IMR-90 (cell line): Measurements from ENCODE around the gene IGDCC3. TPM values are rescaled to one million over a fixed set of nuclear protein-coding genes. Genes with fewer than 3 reads are reported as not detected.

Experiments used
- ATAC-seq: fragments of 200-7000 bp; cut with Tn5 transposase; 2 replicates; pipeline ENCODE4 v1.9.1; 2020; ENCODE audit warnings: low read depth, mild to moderate bottlenecking, moderate library complexity
- BruUV-seq: library from RNA; stranded (reverse); fragments of 400-500 nt; replicated peaks from 2 replicates; lab custom pipeline; 2021; lab: Mats Ljungman, UMichigan
- CTCF ChIA-PET: fragments of 300-600 bp; formaldehyde crosslinking; extraction: SDS; loops from one replicate; lab custom pipeline; 2021; ENCODE audit warnings: antibody characterized with exemption; lab: Yijun Ruan, JAX
- POLR2A ChIA-PET: fragments of 300-600 bp; sonication (Branson Sonifier 250); formaldehyde crosslinking; loops from one replicate; lab custom pipeline; 2022; ENCODE audit warnings: antibody characterized with exemption; ENCODE audit not compliant: unreplicated experiment; lab: Charles Lee
- DNase-seq: peaks from one replicate; pipeline ENCODE4 v3.0.0; 2013
- H2AFZ ChIP-seq: replicated peaks from 2 replicates; pipeline ENCODE3; 2013; ENCODE audit warnings: low read length, mild to moderate bottlenecking; ENCODE audit not compliant: poor library complexity
- H2AK5ac ChIP-seq: 2 replicates; pipeline ENCODE4 v1.6.1; 2013; ENCODE audit warnings: low read depth, low read length, inconsistent platforms
- H2AK9ac ChIP-seq: replicated peaks from 2 replicates; pipeline ENCODE3; 2013; ENCODE audit warnings: mild to moderate bottlenecking, low read depth, low read length, moderate library complexity; ENCODE audit not compliant: poor library complexity
- H2BK120ac ChIP-seq: 2 replicates; pipeline ENCODE4 v1.6.1; 2013; ENCODE audit warnings: low read depth, low read length, inconsistent platforms
- H2BK15ac ChIP-seq: 3 replicates; pipeline ENCODE4 v1.6.1; 2013; ENCODE audit warnings: low read depth, low read length, inconsistent platforms
- H2BK20ac ChIP-seq: 2 replicates; pipeline ENCODE4 v1.6.1; 2013; ENCODE audit warnings: low read depth, mild to moderate bottlenecking, inconsistent platforms, low read length, moderate library complexity
- H2BK5ac ChIP-seq: 2 replicates; pipeline ENCODE4 v1.6.1; 2013; ENCODE audit warnings: mild to moderate bottlenecking, low read depth, low read length, inconsistent platforms; ENCODE audit not compliant: poor library complexity, severe bottlenecking
- H3K14ac ChIP-seq: replicated peaks from 2 replicates; pipeline ENCODE4 v1.6.1; 2013; ENCODE audit warnings: low read depth, low read length, inconsistent platforms
- H3K18ac ChIP-seq: 2 replicates; pipeline ENCODE4 v1.6.1; 2013; ENCODE audit warnings: low read depth, low read length, control low read depth
- H3K23ac ChIP-seq: 2 replicates; pipeline ENCODE4 v1.6.1; 2013; ENCODE audit warnings: low read depth, low read length, inconsistent platforms
- H3K27ac ChIP-seq: 2 replicates; pipeline ENCODE4 v1.5.1; 2013; ENCODE audit warnings: mild to moderate bottlenecking, control low read depth, low read length; ENCODE audit not compliant: insufficient read depth
- H3K27me3 ChIP-seq: 2 replicates; pipeline ENCODE4 v1.6.1; 2013; ENCODE audit warnings: low read length; ENCODE audit not compliant: control insufficient read depth, insufficient read depth
- H3K36me3 ChIP-seq: 2 replicates; pipeline ENCODE4 v1.6.1; 2013; ENCODE audit warnings: low read length, mixed read lengths; ENCODE audit not compliant: control insufficient read depth, insufficient read depth
- H3K4ac ChIP-seq: 2 replicates; pipeline ENCODE4 v1.6.1; 2013; ENCODE audit warnings: low read depth, low read length, inconsistent platforms
- H3K4me1 ChIP-seq: 2 replicates; pipeline ENCODE4 v1.6.1; 2013; ENCODE audit warnings: low read length, mixed read lengths; ENCODE audit not compliant: control insufficient read depth, insufficient read depth
- H3K4me2 ChIP-seq: 2 replicates; pipeline ENCODE4 v1.6.1; 2013; ENCODE audit warnings: low read depth, mild to moderate bottlenecking, control low read depth, low read length, moderate library complexity
- H3K4me3 ChIP-seq: 2 replicates; pipeline ENCODE4 v1.5.1; 2013; ENCODE audit warnings: low read depth, mild to moderate bottlenecking, control low read depth, low read length, moderate library complexity; ENCODE audit not compliant: insufficient read depth
- H3K56ac ChIP-seq: 2 replicates; pipeline ENCODE4 v1.6.1; 2013; ENCODE audit warnings: low read length, inconsistent platforms; ENCODE audit not compliant: insufficient read depth; ENCODE audit errors: extremely low read depth
- H3K79me1 ChIP-seq, 2 experiments: 2 replicates each; pipeline ENCODE4 v1.6.1; 2013; ENCODE audit warnings: low read length in 2 of 2, inconsistent platforms in 1 of 2, low read depth in 1 of 2
- H3K9ac ChIP-seq: 2 replicates; pipeline ENCODE4 v1.6.1; 2013; ENCODE audit warnings: low read depth, low read length, control low read depth
- H3K9me1 ChIP-seq: 2 replicates; pipeline ENCODE4 v1.6.1; 2013; ENCODE audit warnings: low read length, inconsistent platforms; ENCODE audit not compliant: insufficient read depth
- H3K9me3 ChIP-seq: 2 replicates; pipeline ENCODE4 v1.6.1; 2013; ENCODE audit warnings: low read length; ENCODE audit not compliant: control insufficient read depth, insufficient read depth
- H4K20me1 ChIP-seq: 2 replicates; pipeline ENCODE4 v1.6.1; 2013; ENCODE audit warnings: low read length, inconsistent platforms; ENCODE audit not compliant: insufficient read depth
- H4K5ac ChIP-seq: 2 replicates; pipeline ENCODE4 v1.6.1; 2013; ENCODE audit warnings: mild to moderate bottlenecking, low read depth, low read length, control low read depth
- H4K8ac ChIP-seq, 2 experiments: 2 replicates each; pipeline ENCODE4 v1.6.1; 2013; ENCODE audit warnings: low read depth in 2 of 2, low read length in 2 of 2, control low read depth in 1 of 2, inconsistent platforms in 1 of 2
- H4K91ac ChIP-seq: 2 replicates; pipeline ENCODE4 v1.6.1; 2013; ENCODE audit warnings: low read depth, low read length, inconsistent platforms; ENCODE audit not compliant: insufficient read depth
- BHLHE40 ChIP-seq: fragments of 150-350 bp; IDR thresholded peaks from 2 replicates; pipeline ENCODE4 v1.6.1; 2016; ENCODE audit warnings: mild to moderate bottlenecking, low read depth, low read length
- CEBPB ChIP-seq: IDR thresholded peaks from 2 replicates; pipeline ENCODE4 v1.6.1; 2012; ENCODE audit warnings: low read depth, low read length, improper control_type of control experiment
- CHD1 ChIP-seq: IDR thresholded peaks from 2 replicates; pipeline ENCODE4 v1.6.1; 2012; ENCODE audit warnings: low read depth, low read length, improper control_type of control experiment
- MXI1 ChIP-seq: IDR thresholded peaks from 2 replicates; pipeline ENCODE4 v1.6.1; 2012; ENCODE audit warnings: low read depth, mild to moderate bottlenecking, low read length, moderate library complexity, borderline replicate concordance
- NFE2L2 ChIP-seq: fragments of 150-350 bp; IDR thresholded peaks from 2 replicates; pipeline ENCODE4 v1.6.1; 2016; ENCODE audit warnings: low read depth, mild to moderate bottlenecking, low read length
- RAD21 ChIP-seq: IDR thresholded peaks from 2 replicates; pipeline ENCODE4 v1.6.1; 2012; ENCODE audit warnings: low read length, improper control_type of control experiment
- RFX5 ChIP-seq: IDR thresholded peaks from 2 replicates; pipeline ENCODE4 v1.8.0; 2012; ENCODE audit warnings: low read depth, mild to moderate bottlenecking, low read length, moderate library complexity
- WGBS, 2 experiments: methylation state at CpG; one replicate each; pipeline versions ENCODE4 v1.1.5 to v1.1.7; 2013; ENCODE audit warnings: missing lambda C conversion rate in 2 of 2; ENCODE audit not compliant: insufficient read length in 1 of 2; ENCODE audit errors: extremely low coverage in 2 of 2; 5-methylcytosine and 5-hydroxymethylcytosine counted together
- dilution Hi-C: fragments of 300-500 bp; cut with HindIII; formaldehyde crosslinking; loops from one replicate; pipeline ENCODE4 v1.14.3; 2018; ENCODE audit warnings: low sequenced_read_pairs; ENCODE audit not compliant: unreplicated experiment
- in situ Hi-C: fragments of 300-500 bp; cut with MboI; formaldehyde crosslinking; loops from 3 replicates; pipeline ENCODE4 v1.14.3; 2019; ENCODE audit warnings: low sequenced_read_pairs, inconsistent platforms, mixed read lengths
- intact Hi-C: fragments of 100-400 bp; cut with micrococcal nuclease; formaldehyde crosslinking; loops from 2 replicates; pipeline ENCODE4 v1.10.0; 2022
- polyA plus RNA-seq, 3 experiments: library from polyadenylated mRNA; depleted of rRNA; stranded (reverse); fragments of >200 nt; gene quantifications; 2 replicates each; pipeline ENCODE4 v1.2.3, GENCODE V29; 2012; ENCODE audit warnings: low replicate concordance in 1 of 3
- total RNA-seq: library from RNA; depleted of rRNA; stranded (reverse); fragments of >200 nt; gene quantifications from 2 replicates; pipeline ENCODE4 v1.2.3, GENCODE V29; 2012
- TF ChIP-seq, protein P1 (sequence below): fragments of 150-350 bp; IDR thresholded peaks from 2 replicates; pipeline ENCODE4 v1.6.1; 2016; ENCODE audit warnings: low read depth, mild to moderate bottlenecking, low read length, moderate library complexity, borderline replicate concordance
- TF ChIP-seq, protein P2 (sequence below): conservative IDR thresholded peaks from 2 replicates; pipeline ENCODE4 v1.5.1; 2012; ENCODE audit warnings: mild to moderate bottlenecking, low read depth, low read length, improper control_type of control experiment

The IGDCC3 gene
- total and polyA plus RNA-seq, 2 of the 4 experiments (the other 2 are of a cell fraction), result 0.18 to 0.19 TPM

DNA sequence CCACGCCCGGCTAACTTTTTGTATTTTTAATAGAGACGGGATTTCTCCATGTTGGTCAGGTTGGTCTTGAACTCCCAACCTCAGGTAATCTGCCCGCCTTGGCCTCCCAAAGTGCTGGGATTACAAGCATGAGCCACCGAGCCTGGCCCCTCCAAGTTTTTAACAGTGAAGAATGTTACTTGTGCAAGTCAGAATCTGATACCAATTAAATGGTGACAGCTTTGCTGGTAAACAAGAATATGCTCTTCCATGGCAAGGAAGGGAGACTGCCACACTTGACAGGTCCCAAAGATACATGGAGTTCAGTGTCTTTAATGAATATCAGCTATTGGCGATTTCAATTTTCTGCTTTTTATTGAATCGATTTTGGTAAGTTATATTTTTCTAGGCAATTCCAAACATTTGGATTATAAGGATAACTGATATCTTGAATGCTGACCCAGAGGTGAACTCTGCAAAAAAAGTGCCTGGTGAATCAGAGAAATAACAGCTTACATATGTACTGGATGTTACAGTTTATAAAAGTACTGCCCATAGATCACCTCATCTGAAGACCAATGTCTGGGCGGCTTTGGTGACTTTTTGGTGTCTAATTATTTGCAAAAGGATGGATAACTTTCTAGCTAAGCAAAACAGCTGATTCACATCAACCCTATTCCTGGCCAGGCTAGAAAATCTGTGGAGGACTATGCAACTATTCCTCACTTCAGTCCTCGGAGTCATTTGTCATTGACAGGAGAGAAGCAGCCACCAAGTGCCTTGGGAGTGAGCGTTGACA, 92.3 kb downstream of the IGDCC3 start:
- Histone ChIP-seq H4K8ac (peak overlapping the region; percentile 32 to 34; a peak in 3 of 4 replicates), H3K4ac (peak overlapping the region; percentile 42), H3K4me1 (peaks cover 11% of the 10 kb centered on the region), H2AFZ (peak overlapping the region; percentile 98), H3K4me3 (peak overlapping the region; percentile 84), H4K91ac (peak overlapping the region; percentile 18; the same call in 1 of the 2 replicates), H3K14ac (peak overlapping the region; percentile 15), H3K4me2 (peak overlapping the region; percentile 94), H3K36me3 (no peaks in the 10 kb centered on the region), H3K9ac (peak overlapping the region; percentile 48), H4K20me1 (no peaks in the 10 kb centered on the region), H3K9me3 (no peaks in the 10 kb centered on the region), H2AK9ac (peak overlapping the region; percentile 10), H4K5ac (peak overlapping the region; percentile 76), H3K23ac (peak overlapping the region; percentile 80), H2AK5ac (0 out of 2 replicates have a peak overlapping the region, but pooled peaks have one; percentile 6), H3K27ac (peak overlapping the region; percentile 14), H3K27me3 (peaks cover 4% of the 10 kb centered on the region), H2BK120ac (no peak overlapping the region), H3K9me1 (peaks cover 3% of the 10 kb centered on the region; the same call in 1 of the 2 replicates), H2BK15ac (no peak overlapping the region), H2BK5ac (peak overlapping the region; percentile 48), H3K18ac (peak overlapping the region; percentile 78), H3K79me1 (peaks cover 0 to 21% of the 10 kb centered on the region in 2 experiments; a peak in 3 of 4 replicates), H3K56ac (no peak overlapping the region), H2BK20ac (no peak overlapping the region)
- intact Hi-C loops (no loop called here), dilution Hi-C loops (no loop called here), in situ Hi-C loops (no loop called here)
- 0% methylated on average over 1 of the region's 10 CpGs; no CpG with 5 or more reads in 1 of the 2 experiments for whole genome bisulfite sequencing, 2 experiments
- no peak for TF ChIP-seq CEBPB
- no peak for TF ChIP-seq MXI1
- TF ChIP-seq, protein P1, sequence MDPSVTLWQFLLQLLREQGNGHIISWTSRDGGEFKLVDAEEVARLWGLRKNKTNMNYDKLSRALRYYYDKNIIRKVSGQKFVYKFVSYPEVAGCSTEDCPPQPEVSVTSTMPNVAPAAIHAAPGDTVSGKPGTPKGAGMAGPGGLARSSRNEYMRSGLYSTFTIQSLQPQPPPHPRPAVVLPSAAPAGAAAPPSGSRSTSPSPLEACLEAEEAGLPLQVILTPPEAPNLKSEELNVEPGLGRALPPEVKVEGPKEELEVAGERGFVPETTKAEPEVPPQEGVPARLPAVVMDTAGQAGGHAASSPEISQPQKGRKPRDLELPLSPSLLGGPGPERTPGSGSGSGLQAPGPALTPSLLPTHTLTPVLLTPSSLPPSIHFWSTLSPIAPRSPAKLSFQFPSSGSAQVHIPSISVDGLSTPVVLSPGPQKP, result no peak
- no peak for TF ChIP-seq CHD1
- TF ChIP-seq, protein P2, sequence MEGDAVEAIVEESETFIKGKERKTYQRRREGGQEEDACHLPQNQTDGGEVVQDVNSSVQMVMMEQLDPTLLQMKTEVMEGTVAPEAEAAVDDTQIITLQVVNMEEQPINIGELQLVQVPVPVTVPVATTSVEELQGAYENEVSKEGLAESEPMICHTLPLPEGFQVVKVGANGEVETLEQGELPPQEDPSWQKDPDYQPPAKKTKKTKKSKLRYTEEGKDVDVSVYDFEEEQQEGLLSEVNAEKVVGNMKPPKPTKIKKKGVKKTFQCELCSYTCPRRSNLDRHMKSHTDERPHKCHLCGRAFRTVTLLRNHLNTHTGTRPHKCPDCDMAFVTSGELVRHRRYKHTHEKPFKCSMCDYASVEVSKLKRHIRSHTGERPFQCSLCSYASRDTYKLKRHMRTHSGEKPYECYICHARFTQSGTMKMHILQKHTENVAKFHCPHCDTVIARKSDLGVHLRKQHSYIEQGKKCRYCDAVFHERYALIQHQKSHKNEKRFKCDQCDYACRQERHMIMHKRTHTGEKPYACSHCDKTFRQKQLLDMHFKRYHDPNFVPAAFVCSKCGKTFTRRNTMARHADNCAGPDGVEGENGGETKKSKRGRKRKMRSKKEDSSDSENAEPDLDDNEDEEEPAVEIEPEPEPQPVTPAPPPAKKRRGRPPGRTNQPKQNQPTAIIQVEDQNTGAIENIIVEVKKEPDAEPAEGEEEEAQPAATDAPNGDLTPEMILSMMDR, result no peak
- TF ChIP-seq RAD21, result no peak
- no peak for TF ChIP-seq RFX5
- no peak for TF ChIP-seq BHLHE40
- no peak for TF ChIP-seq NFE2L2
- ATAC-seq (peak; percentile 19; the same call in 1 of the 2 replicates), DNase-seq (peak; percentile 58)
- ChIA-PET POLR2A (interaction anchor here (0.6 to 2.0 kb wide), 2 partner anchors 19 to 1426 kb away, joined by 4 to 6 read pairs; partner anchors contain the start of gene RNU5B-1), CTCF (interaction anchor here (0.7 to 0.8 kb wide), 2 partner anchors 13 to 406 kb away, joined by 4 to 6 read pairs; no protein-coding TSS in a partner anchor)
- BruUV-seq, result no TSS peak
